HepG2 (cell line): ENCODE results near the gene PLCB1. TPM values are rescaled to one million over a fixed set of nuclear protein-coding genes. Genes with fewer than 3 reads are reported as not detected.
A peak's percentile ranks its signal among the peaks of the same experiment; 100 is the strongest.

ENCODE experiments used
- ATAC-seq: fragments of 200-7000 bp; cut with Tn5 transposase; 3 replicates; pipeline ENCODE4 v1.9.1; 2020; ENCODE audit warnings: mild to moderate bottlenecking, moderate library complexity
- BruUV-seq: library from RNA; stranded (reverse); fragments of 400-500 nt; replicated peaks from 2 replicates; lab custom pipeline; 2021; lab: Mats Ljungman, UMichigan
- CTCF ChIA-PET: fragments of 300-600 bp; formaldehyde crosslinking; extraction: SDS; loops from one replicate; lab custom pipeline; 2021; ENCODE audit warnings: low total read pairs, inconsistent platforms, low intra/inter-chr PET ratio; lab: Yijun Ruan, JAX
- POLR2A ChIA-PET: fragments of 350-600 bp; sonication (Branson Sonifier 250); formaldehyde crosslinking; loops from one replicate; lab custom pipeline; 2020; ENCODE audit warnings: antibody characterized with exemption, inconsistent platforms; lab: Yijun Ruan, JAX
- DNase-seq: peaks from one replicate; pipeline ENCODE4 v3.0.0-alpha.2; 2015; ENCODE audit warnings: low spot score
- FAIRE-seq: peaks from 3 replicates; lab custom pipeline; 2011; peaks lifted over from hg19 to GRCh38; lab: Jason Lieb, UNC
- H2AFZ ChIP-seq: one replicate; pipeline ENCODE4 v1.6.1; 2011; ENCODE audit warnings: low read length, inconsistent platforms
- H3K27ac ChIP-seq: fragments of 300-600 bp; 3 replicates; pipeline ENCODE4 v1.8.0; 2011; ENCODE audit warnings: mixed run types, mild to moderate bottlenecking, mixed read lengths, low read length, inconsistent platforms; ENCODE audit not compliant: insufficient read depth; ENCODE audit errors: extremely low read length
- H3K27me3 ChIP-seq, 2 experiments: fragments of 200-600 bp in 1 of 2; 2 replicates in 1 of 2; 3 replicates in 1 of 2; pipeline versions ENCODE4 v1.6.0 to v1.8.0; 2011; ENCODE audit warnings: low read length in 2 of 2, mild to moderate bottlenecking in 2 of 2, moderate library complexity in 2 of 2, inconsistent platforms in 1 of 2; ENCODE audit not compliant: insufficient read depth in 2 of 2, control insufficient read depth in 1 of 2
- H3K36me3 ChIP-seq, 2 experiments: fragments of 200-600 bp in 1 of 2; replicated peaks in 1 of 2; 2 replicates in 1 of 2; 3 replicates in 1 of 2; pipeline versions ENCODE4 v1.5.1 to v1.8.0; 2011; ENCODE audit warnings: low read length in 2 of 2, inconsistent platforms in 1 of 2; ENCODE audit not compliant: insufficient read depth in 2 of 2, control insufficient read depth in 1 of 2
- H3K4me1 ChIP-seq: 2 replicates; pipeline ENCODE4 v1.5.1; 2012; ENCODE audit warnings: low read length, inconsistent platforms; ENCODE audit not compliant: insufficient read depth
- H3K4me2 ChIP-seq: 2 replicates; pipeline ENCODE4 v1.6.0; 2011; ENCODE audit warnings: low read depth, low read length, inconsistent platforms
- H3K4me3 ChIP-seq, 3 experiments: fragments of 200-600 bp in 1 of 3; sonication (generic), shearing (Covaris generic) in 1 of 3; replicated peaks in 1 of 3; 2 replicates each; pipeline ENCODE4 v1.5.1; 2011 to 2016; ENCODE audit warnings: low read length in 3 of 3, inconsistent platforms in 2 of 3, low read depth in 2 of 3, mild to moderate bottlenecking in 2 of 3, control low read depth in 1 of 3, mixed read lengths in 1 of 3; ENCODE audit not compliant: insufficient read depth in 1 of 3
- H3K79me2 ChIP-seq: one replicate; pipeline ENCODE4 v1.6.1; 2011; ENCODE audit warnings: low read length, inconsistent platforms; ENCODE audit not compliant: insufficient read depth
- H3K9ac ChIP-seq: 2 replicates; pipeline ENCODE4 v1.6.0; 2011; ENCODE audit warnings: mild to moderate bottlenecking, low read depth, low read length, inconsistent platforms; ENCODE audit not compliant: insufficient read depth
- H3K9me3 ChIP-seq: 2 replicates; pipeline ENCODE4 v1.5.1; 2012; ENCODE audit warnings: mild to moderate bottlenecking, low read length
- H4K20me1 ChIP-seq: 2 replicates; pipeline ENCODE4 v1.6.0; 2011; ENCODE audit warnings: inconsistent platforms, mild to moderate bottlenecking, low read length, moderate library complexity; ENCODE audit not compliant: insufficient read depth
- BRF2 ChIP-seq: sonication (generic); formaldehyde crosslinking; IDR thresholded peaks from 2 replicates; pipeline ENCODE4 v1.8.1; 2022; ENCODE audit warnings: mild to moderate bottlenecking, missing genetic modification reagents
- KAT8 ChIP-seq: IDR thresholded peaks from 2 replicates; pipeline ENCODE4 v1.6.1; 2016; ENCODE audit warnings: missing genetic modification reagents, missing compliant biosample characterization
- RBAK ChIP-seq: sonication (generic); formaldehyde crosslinking; IDR thresholded peaks from 2 replicates; pipeline ENCODE4 v1.5.1; 2020; ENCODE audit warnings: mild to moderate bottlenecking, missing genetic modification reagents
- ZFP41 ChIP-seq: sonication (generic); formaldehyde crosslinking; IDR thresholded peaks from 2 replicates; pipeline ENCODE4 v1.4.0; 2020; ENCODE audit warnings: mild to moderate bottlenecking, missing genetic modification reagents, borderline replicate concordance
- ZNF746 ChIP-seq: sonication (generic); formaldehyde crosslinking; IDR thresholded peaks from 2 replicates; pipeline ENCODE4 v1.8.0; 2022; ENCODE audit warnings: mild to moderate bottlenecking, missing genetic modification reagents
- ZNF773 ChIP-seq: sonication (generic); formaldehyde crosslinking; IDR thresholded peaks from 2 replicates; pipeline ENCODE4 v1.4.0; 2020; ENCODE audit warnings: missing genetic modification reagents, borderline replicate concordance
- WGBS: methylation state at CpG from one replicate; pipeline ENCODE4 v1.1.6; 2017; ENCODE audit warnings: low lambda C conversion rate; 5-methylcytosine and 5-hydroxymethylcytosine counted together
- in situ Hi-C: cut with HindIII; loops from 2 replicates; pipeline ENCODE4 v1.10.0; 2017; ENCODE audit warnings: low pct_unique_long_range_greater_than_20kb; ENCODE audit not compliant: extremely low pct_ligation_motif_present
- intact Hi-C: fragments of 100-400 bp; cut with micrococcal nuclease; formaldehyde crosslinking; loops from one replicate; pipeline ENCODE4 v1.10.0; 2022; ENCODE audit not compliant: unreplicated experiment
- polyA plus RNA-seq, 8 experiments: library from polyadenylated mRNA; depleted of rRNA in 3 of 8; stranded (reverse) in 7 of 8; unstranded in 1 of 8; fragments of >200 nt; fragmentation: Illumina TruSeq in 4 of 8; extraction: Trizol in 4 of 8; gene quantifications; 2 replicates each; pipeline versions ENCODE4 v1.2.1 to v1.2.3, GENCODE V29; 2011 to 2016; ENCODE audit warnings: low read depth in 4 of 8, missing spikeins in 1 of 8, mixed read lengths in 1 of 8; ENCODE audit not compliant: insufficient read depth in 1 of 8
- total RNA-seq, 5 experiments: library from RNA; depleted of rRNA; stranded (reverse); fragments of >200 nt; fragmentation: Illumina TruSeq; extraction: Trizol; gene quantifications; 2 replicates each; pipeline ENCODE4 v1.2.3, GENCODE V29; 2016; ENCODE audit warnings: low read depth in 1 of 5
- TF ChIP-seq, protein P1 (sequence below): sonication (generic); formaldehyde crosslinking; IDR thresholded peaks from 2 replicates; pipeline ENCODE4 v1.4.0; 2020; ENCODE audit warnings: missing genetic modification reagents
- TF ChIP-seq, protein P2 (sequence below): sonication (generic); formaldehyde crosslinking; IDR thresholded peaks from 2 replicates; pipeline ENCODE4 v1.4.0; 2020; ENCODE audit warnings: missing genetic modification reagents, borderline replicate concordance

Gene PLCB1
- total and polyA plus RNA-seq, 2 of the 13 experiments (the other 11 are each of a cell fraction or from before 2014, with no cell fraction given) = 42.4 to 55.9 TPM

DNA sequence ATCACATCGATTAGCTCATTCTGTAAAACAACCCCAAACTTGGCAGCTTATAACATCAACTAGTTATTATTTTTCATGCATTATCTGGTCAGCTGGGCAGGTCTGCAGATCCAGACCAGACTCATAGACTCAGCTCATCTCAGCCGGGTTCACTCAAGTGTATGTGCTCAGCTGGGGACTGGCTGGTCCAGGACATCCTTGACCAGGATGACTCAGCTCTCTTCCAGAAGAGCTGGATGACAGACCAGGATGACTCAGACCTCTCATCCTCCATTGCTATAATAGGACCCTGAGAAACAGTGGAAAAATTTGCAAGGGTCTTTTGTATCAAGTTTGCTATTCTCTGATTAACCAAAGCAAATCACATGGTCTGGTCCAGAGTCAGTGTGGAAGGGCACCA lies 624.3 kb downstream of the PLCB1 start (continued):
- TF ChIP-seq, protein P1, sequence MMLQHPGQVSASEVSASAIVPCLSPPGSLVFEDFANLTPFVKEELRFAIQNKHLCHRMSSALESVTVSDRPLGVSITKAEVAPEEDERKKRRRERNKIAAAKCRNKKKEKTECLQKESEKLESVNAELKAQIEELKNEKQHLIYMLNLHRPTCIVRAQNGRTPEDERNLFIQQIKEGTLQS (CRISPR knock-in tag) = peak; percentile 61; the same call in 1 of the 2 replicates
- TF ChIP-seq KAT8 (no peak), ZNF746 (CRISPR knock-in tag) (no peak)

GRCh38 chr20:8757146-8757545 lies 625.1 kb downstream of the PLCB1 start:
- Histone ChIP-seq H3K36me3 (peaks cover 11 to 29% of the 10 kb centered on the region in 2 experiments; a peak in 4 of 5 replicates), H3K27ac (no peak overlapping the region), H3K27me3 (no peaks in the 10 kb centered on the region), H3K4me1 (peaks cover 6% of the 10 kb centered on the region; the same call in 1 of the 2 replicates), H3K9me3 (no peaks in the 10 kb centered on the region), H3K4me3 (no peak overlapping the region), H3K4me2 (no peak overlapping the region), H3K79me2 (no peaks in the 10 kb centered on the region), H2AFZ (no peak overlapping the region), H4K20me1 (no peaks in the 10 kb centered on the region), H3K9ac (no peak overlapping the region)
- ATAC-seq = no peak
- TF ChIP-seq ZNF773 (CRISPR knock-in tag) = no peak
- no peak for TF ChIP-seq RBAK (CRISPR knock-in tag)
- no peak for TF ChIP-seq ZFP41 (CRISPR knock-in tag)
- TF ChIP-seq, protein P2, sequence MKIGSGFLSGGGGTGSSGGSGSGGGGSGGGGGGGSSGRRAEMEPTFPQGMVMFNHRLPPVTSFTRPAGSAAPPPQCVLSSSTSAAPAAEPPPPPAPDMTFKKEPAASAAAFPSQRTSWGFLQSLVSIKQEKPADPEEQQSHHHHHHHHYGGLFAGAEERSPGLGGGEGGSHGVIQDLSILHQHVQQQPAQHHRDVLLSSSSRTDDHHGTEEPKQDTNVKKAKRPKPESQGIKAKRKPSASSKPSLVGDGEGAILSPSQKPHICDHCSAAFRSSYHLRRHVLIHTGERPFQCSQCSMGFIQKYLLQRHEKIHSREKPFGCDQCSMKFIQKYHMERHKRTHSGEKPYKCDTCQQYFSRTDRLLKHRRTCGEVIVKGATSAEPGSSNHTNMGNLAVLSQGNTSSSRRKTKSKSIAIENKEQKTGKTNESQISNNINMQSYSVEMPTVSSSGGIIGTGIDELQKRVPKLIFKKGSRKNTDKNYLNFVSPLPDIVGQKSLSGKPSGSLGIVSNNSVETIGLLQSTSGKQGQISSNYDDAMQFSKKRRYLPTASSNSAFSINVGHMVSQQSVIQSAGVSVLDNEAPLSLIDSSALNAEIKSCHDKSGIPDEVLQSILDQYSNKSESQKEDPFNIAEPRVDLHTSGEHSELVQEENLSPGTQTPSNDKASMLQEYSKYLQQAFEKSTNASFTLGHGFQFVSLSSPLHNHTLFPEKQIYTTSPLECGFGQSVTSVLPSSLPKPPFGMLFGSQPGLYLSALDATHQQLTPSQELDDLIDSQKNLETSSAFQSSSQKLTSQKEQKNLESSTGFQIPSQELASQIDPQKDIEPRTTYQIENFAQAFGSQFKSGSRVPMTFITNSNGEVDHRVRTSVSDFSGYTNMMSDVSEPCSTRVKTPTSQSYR (CRISPR knock-in tag) = no peak
- TF ChIP-seq BRF2 (CRISPR knock-in tag) = no peak
- FAIRE-seq = no peak
- ChIA-PET CTCF (no interaction called here), POLR2A (no interaction called here)
- in situ Hi-C loops = loop anchor here (5.0 kb wide), 1 partner anchor 605 kb away; no protein-coding TSS in a partner anchor
- no peak for DNase-seq
- BruUV-seq = no TSS peak
- intact Hi-C loops = no loop called here
- WGBS = 98% methylated on average over 4 of the region's 4 CpGs
